H1 (cell line): ENCODE results near the gene GRIK4.

Source experiments
- CBX8 ChIP-seq: fragments of 300-800, 300-1000 bp; sonication (generic); IDR thresholded peaks from 2 replicates; pipeline ENCODE4 v1.7.1; 2016; ENCODE audit warnings: low read depth, low read length, borderline replicate concordance
- NRF1 ChIP-seq: IDR thresholded peaks from 2 replicates; pipeline ENCODE4 v1.6.1; 2011; ENCODE audit warnings: mild to moderate bottlenecking, low read depth, low read length, improper control_type of control experiment

DNA sequence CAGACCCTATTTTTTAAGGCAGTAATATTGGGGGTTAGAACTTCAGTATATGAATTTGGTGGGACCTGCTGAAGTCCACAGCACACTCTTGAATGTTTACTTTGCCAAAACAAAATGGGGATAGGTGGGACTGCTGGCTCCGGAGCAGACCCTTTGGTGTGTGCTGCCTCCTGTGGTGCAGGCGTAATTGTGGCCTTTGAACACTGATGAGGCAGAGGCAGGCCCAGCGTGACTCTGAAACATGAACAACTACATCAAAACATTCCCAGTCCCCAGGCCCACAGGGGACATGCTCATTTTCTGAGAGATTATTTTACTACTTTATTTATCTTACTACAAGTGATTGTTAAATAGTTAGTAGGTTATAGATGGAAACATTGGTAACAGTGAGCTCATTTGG, 287.3 kb downstream of the GRIK4 start:
- TF ChIP-seq NRF1 (no peak), CBX8 (no peak)
